GM12878 (cell line): ENCODE data around the gene NEBL. TPM values are rescaled to one million over a fixed set of nuclear protein-coding genes. Genes with fewer than 3 reads are reported as not detected.

Experiments used
- ATAC-seq: fragments of 200-7000 bp; cut with Tn5 transposase; 3 replicates; pipeline ENCODE4 v1.9.1; 2020; ENCODE audit warnings: mild to moderate bottlenecking, moderate library complexity
- BruUV-seq: library from RNA; stranded (reverse); fragments of 400-500 nt; replicated peaks from 2 replicates; lab custom pipeline; 2021; lab: Mats Ljungman, UMichigan
- CTCF ChIA-PET: fragments of 300-600 bp; sonication (Branson Sonifier 250); formaldehyde crosslinking; extraction: SDS; loops from one replicate; lab custom pipeline; 2021; ENCODE audit warnings: inconsistent platforms; lab: Yijun Ruan, JAX
- POLR2A ChIA-PET: fragments of 350-600 bp; formaldehyde crosslinking; extraction: SDS; loops from one replicate; lab custom pipeline; 2021; ENCODE audit warnings: inconsistent platforms; lab: Charles Lee
- RAD21 ChIA-PET: fragments of 300-600 bp; sonication (Branson Sonifier 250); formaldehyde crosslinking; loops from one replicate; lab custom pipeline; 2023; ENCODE audit warnings: antibody characterized with exemption; ENCODE audit not compliant: unreplicated experiment; lab: Charles Lee
- SMC1A ChIA-PET: fragments of 300-600 bp; sonication (Branson Sonifier 250); formaldehyde crosslinking; loops from one replicate; lab custom pipeline; 2023; ENCODE audit not compliant: unreplicated experiment, uncharacterized antibody; lab: Charles Lee
- DNase-seq: peaks from one replicate; pipeline ENCODE4 v3.0.0-alpha.2; 2011; ENCODE audit warnings: low read depth, low spot score
- FAIRE-seq: peaks from 3 replicates; lab custom pipeline; 2011; peaks lifted over from hg19 to GRCh38; lab: Jason Lieb, UNC
- H2AFZ ChIP-seq: 2 replicates; pipeline ENCODE4 v1.6.0; 2011; ENCODE audit warnings: low read depth, low read length, control low read depth; ENCODE audit not compliant: control insufficient read depth
- H3K27ac ChIP-seq: 2 replicates; pipeline ENCODE4 v1.5.1; 2011; ENCODE audit warnings: control low read depth; ENCODE audit not compliant: control insufficient read depth, insufficient read depth
- H3K27me3 ChIP-seq, 2 experiments: replicated peaks in 1 of 2; 2 replicates each; pipeline versions ENCODE4 v1.6.0 to v1.6.1; 2011; ENCODE audit warnings: low read length in 1 of 2; ENCODE audit not compliant: control insufficient read depth in 2 of 2, insufficient read depth in 2 of 2
- H3K36me3 ChIP-seq, 2 experiments: 2 replicates each; pipeline ENCODE4 v1.5.1; 2011; ENCODE audit warnings: low read length in 1 of 2; ENCODE audit not compliant: control insufficient read depth in 2 of 2, insufficient read depth in 2 of 2
- H3K4me1 ChIP-seq: 2 replicates; pipeline ENCODE4 v1.6.1; 2011; ENCODE audit warnings: mild to moderate bottlenecking, low read length, moderate library complexity, mixed read lengths; ENCODE audit not compliant: control insufficient read depth, insufficient read depth
- H3K4me2 ChIP-seq: 2 replicates; pipeline ENCODE4 v1.6.0; 2011; ENCODE audit warnings: control low read depth; ENCODE audit not compliant: control insufficient read depth, insufficient read depth
- H3K4me3 ChIP-seq: fragments of 200-600 bp; sonication (generic); 2 replicates; pipeline ENCODE4 v1.5.1; 2016
- H3K79me2 ChIP-seq: 2 replicates; pipeline ENCODE4 v1.6.0; 2011; ENCODE audit warnings: low read length; ENCODE audit not compliant: control insufficient read depth, insufficient read depth
- H3K9ac ChIP-seq: 2 replicates; pipeline ENCODE4 v1.8.0; 2011; ENCODE audit warnings: low read length, control low read depth, mixed read lengths; ENCODE audit not compliant: control insufficient read depth, insufficient read depth
- H3K9me3 ChIP-seq: replicated peaks from 3 replicates; pipeline ENCODE4 v1.5.1; 2011; ENCODE audit warnings: mild to moderate bottlenecking, low read length; ENCODE audit not compliant: control insufficient read depth, insufficient read depth
- H4K20me1 ChIP-seq: 2 replicates; pipeline ENCODE4 v1.6.0; 2011; ENCODE audit not compliant: control insufficient read depth, insufficient read depth
- BRCA1 ChIP-seq: IDR thresholded peaks from 2 replicates; pipeline ENCODE4 v1.6.1; 2011; ENCODE audit warnings: low read depth, low read length, improper control_type of control experiment
- RCOR1 ChIP-seq: conservative IDR thresholded peaks from 2 replicates; pipeline ENCODE4 v1.6.1; 2012; ENCODE audit warnings: low read depth, low read length, improper control_type of control experiment
- WGBS: methylation state at CpG from one replicate; pipeline ENCODE4 v1.1.6; 2016; ENCODE audit warnings: low lambda C conversion rate; ENCODE audit not compliant: insufficient replicate concordance, insufficient coverage; ENCODE audit errors: missing lambda C conversion rate; 5-methylcytosine and 5-hydroxymethylcytosine counted together
- in situ Hi-C: fragments of 300-500 bp; cut with MboI; formaldehyde crosslinking; loops from 9 replicates; pipeline ENCODE4 v1.14.3; 2018; ENCODE audit warnings: mixed read lengths
- intact Hi-C: fragments of 100-400 bp; cut with micrococcal nuclease; formaldehyde crosslinking; loops from one replicate; pipeline ENCODE4 v1.14.2; 2022; ENCODE audit not compliant: unreplicated experiment
- polyA plus RNA-seq, 11 experiments: library from polyadenylated mRNA; depleted of rRNA in 4 of 11; unstranded in 6 of 11; stranded (reverse) in 5 of 11; fragments of >200 nt; fragmentation: Nextera tagmentation in 4 of 11; fragmentation: Illumina TruSeq in 1 of 11; extraction: Ambion mirVana in 4 of 11; extraction: Trizol in 1 of 11; gene quantifications; 1 replicate in 1 of 11; 2 replicates in 10 of 11; pipeline versions ENCODE4 v1.2.1 to v1.2.3, GENCODE V29; 2011 to 2016; ENCODE audit warnings: inconsistent platforms in 2 of 11, missing spikeins in 2 of 11, low read depth in 1 of 11
- total RNA-seq, 4 experiments: library from RNA; depleted of rRNA in 3 of 4; stranded (reverse); fragments of >200 nt in 3 of 4; fragmentation: Illumina TruSeq in 1 of 4; extraction: Trizol in 1 of 4; gene quantifications; 2 replicates each; pipeline versions ENCODE4 v1.2.1 to v1.2.3, GENCODE V29; 2013 to 2021
- TF ChIP-seq, protein P1 (sequence below): fragments of 450-650 bp; IDR thresholded peaks from 2 replicates; pipeline ENCODE4 v1.6.1; 2017; ENCODE audit warnings: antibody characterized with exemption, mild to moderate bottlenecking, moderate library complexity
- TF ChIP-seq, protein P2 (sequence below): IDR thresholded peaks from 2 replicates; pipeline ENCODE4 v1.6.1; 2011; ENCODE audit warnings: borderline replicate concordance, low read depth, mild to moderate bottlenecking, moderate library complexity, low read length; ENCODE audit not compliant: insufficient read depth, poor library complexity, severe bottlenecking
- TF ChIP-seq, protein P3 (sequence below): IDR thresholded peaks from 2 replicates; pipeline ENCODE4 v1.6.1; 2012; ENCODE audit warnings: low read depth, low read length, improper control_type of control experiment

NEBL gene
- total and polyA plus RNA-seq, 10 of the 15 experiments (the other 5 are each of a cell fraction or from before 2014, with no cell fraction given) = 0.04 to 0.56 (median 0.11) TPM; not detected in 6

DNA sequence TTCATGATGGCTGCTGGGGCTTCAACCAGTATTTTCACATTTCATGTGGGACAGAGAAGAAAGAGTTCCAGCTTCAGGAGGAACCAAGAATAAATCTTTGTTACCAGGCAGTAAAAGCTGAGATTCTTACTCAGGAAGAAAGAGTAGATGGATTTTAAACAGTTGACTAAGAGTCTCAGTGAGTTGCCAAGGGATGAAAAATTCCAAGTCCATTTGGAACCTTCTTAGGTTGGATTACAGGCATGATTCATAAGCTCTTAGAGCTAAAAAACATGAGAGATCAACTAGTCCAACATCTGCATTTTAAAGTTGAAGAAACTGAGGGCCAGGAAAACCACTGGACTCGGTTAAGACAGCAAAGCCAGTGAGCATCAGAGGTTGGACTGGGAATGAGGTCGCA, 148.6 kb downstream of the NEBL start:
- H3K27me3 ChIP-seq = no peaks in the 10 kb centered on the region
- no peaks in the 10 kb centered on the region for H3K4me1 ChIP-seq
- H3K4me3 ChIP-seq = no peak overlapping the region
- no peak for ATAC-seq
- H3K9me3 ChIP-seq = no peaks in the 10 kb centered on the region
- in situ Hi-C loops (no loop called here), intact Hi-C loops (no loop called here)
- no TSS peak for BruUV-seq
- 0% methylated on average over 2 of the region's 2 CpGs for WGBS
- no peaks in the 10 kb centered on the region for H3K79me2 ChIP-seq
- ChIA-PET RAD21 (no interaction called here), SMC1A (no interaction called here), POLR2A (no interaction called here), CTCF (no interaction called here)
- H4K20me1 ChIP-seq = no peaks in the 10 kb centered on the region
- no peak overlapping the region for H3K9ac ChIP-seq
- H3K27ac ChIP-seq = no peak overlapping the region
- no peaks in the 10 kb centered on the region for H3K36me3 ChIP-seq
- no peak for FAIRE-seq
- no peak overlapping the region for H2AFZ ChIP-seq
- TF ChIP-seq, protein P1, sequence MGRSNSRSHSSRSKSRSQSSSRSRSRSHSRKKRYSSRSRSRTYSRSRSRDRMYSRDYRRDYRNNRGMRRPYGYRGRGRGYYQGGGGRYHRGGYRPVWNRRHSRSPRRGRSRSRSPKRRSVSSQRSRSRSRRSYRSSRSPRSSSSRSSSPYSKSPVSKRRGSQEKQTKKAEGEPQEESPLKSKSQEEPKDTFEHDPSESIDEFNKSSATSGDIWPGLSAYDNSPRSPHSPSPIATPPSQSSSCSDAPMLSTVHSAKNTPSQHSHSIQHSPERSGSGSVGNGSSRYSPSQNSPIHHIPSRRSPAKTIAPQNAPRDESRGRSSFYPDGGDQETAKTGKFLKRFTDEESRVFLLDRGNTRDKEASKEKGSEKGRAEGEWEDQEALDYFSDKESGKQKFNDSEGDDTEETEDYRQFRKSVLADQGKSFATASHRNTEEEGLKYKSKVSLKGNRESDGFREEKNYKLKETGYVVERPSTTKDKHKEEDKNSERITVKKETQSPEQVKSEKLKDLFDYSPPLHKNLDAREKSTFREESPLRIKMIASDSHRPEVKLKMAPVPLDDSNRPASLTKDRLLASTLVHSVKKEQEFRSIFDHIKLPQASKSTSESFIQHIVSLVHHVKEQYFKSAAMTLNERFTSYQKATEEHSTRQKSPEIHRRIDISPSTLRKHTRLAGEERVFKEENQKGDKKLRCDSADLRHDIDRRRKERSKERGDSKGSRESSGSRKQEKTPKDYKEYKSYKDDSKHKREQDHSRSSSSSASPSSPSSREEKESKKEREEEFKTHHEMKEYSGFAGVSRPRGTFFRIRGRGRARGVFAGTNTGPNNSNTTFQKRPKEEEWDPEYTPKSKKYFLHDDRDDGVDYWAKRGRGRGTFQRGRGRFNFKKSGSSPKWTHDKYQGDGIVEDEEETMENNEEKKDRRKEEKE = no peak
- no peak for TF ChIP-seq BRCA1
- TF ChIP-seq, protein P2, sequence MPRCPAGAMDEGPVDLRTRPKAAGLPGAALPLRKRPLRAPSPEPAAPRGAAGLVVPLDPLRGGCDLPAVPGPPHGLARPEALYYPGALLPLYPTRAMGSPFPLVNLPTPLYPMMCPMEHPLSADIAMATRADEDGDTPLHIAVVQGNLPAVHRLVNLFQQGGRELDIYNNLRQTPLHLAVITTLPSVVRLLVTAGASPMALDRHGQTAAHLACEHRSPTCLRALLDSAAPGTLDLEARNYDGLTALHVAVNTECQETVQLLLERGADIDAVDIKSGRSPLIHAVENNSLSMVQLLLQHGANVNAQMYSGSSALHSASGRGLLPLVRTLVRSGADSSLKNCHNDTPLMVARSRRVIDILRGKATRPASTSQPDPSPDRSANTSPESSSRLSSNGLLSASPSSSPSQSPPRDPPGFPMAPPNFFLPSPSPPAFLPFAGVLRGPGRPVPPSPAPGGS = no peak
- no peak for TF ChIP-seq RCOR1
- TF ChIP-seq, protein P3, sequence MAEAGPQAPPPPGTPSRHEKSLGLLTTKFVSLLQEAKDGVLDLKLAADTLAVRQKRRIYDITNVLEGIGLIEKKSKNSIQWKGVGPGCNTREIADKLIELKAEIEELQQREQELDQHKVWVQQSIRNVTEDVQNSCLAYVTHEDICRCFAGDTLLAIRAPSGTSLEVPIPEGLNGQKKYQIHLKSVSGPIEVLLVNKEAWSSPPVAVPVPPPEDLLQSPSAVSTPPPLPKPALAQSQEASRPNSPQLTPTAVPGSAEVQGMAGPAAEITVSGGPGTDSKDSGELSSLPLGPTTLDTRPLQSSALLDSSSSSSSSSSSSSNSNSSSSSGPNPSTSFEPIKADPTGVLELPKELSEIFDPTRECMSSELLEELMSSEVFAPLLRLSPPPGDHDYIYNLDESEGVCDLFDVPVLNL = no peak
- DNase-seq = no peak
- no peak overlapping the region for H3K4me2 ChIP-seq
